C1 segment of cervical spinal cord (tissue), 14 donors: ENCODE measurements around the gene TTN.

Source experiments
- DNase-seq, 14 donors: peaks; one replicate each; lab custom pipeline; 2025; lab: John Stamatoyannopoulos, UW

TTN gene

DNA sequence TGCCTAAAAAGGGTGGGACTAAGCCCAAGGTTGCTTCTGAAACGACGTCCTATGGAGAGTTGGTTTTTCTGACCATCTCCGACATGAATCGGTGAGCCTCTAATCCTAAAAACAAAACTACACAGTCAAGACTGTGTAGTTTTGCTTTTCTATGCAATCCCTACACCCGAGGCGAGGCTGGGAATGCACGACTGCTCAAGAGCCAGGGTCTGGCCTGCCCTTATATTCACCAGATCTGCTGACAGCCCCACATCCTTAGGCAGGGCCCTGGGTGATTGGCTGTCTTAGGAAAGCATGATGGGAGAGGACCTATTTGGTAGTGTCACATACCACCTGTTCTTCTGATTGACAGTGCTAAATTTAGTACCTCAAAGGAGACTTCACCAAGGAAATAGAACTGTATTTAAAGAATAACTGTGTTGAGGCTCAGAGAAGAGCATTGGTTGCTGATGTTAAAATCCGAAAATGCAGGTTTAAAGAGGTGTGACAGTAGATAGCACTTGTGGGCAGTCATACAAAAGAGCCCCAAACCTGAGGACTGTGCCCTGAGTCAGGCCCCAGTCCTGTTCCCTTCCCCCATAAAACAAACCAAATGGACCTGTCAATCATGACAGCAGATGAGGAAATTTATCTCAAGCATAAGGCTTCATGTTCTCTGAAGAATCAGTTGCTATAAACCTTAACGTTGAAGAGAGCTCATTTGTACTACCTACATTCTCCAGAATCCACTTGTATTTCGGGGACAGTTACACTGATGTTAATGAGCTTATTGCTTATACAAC, at the start of gene TTN:
TTN (minus strand) TSS at position 197 of the 782 bp plus-strand sequence. CDS start 2,781 bp downstream, outside the sequence.
- DNase-seq = no peak

GRCh38 chr2:178855151-178855550, 47.9 kb upstream of the TTN start:
- no peak for DNase-seq

GRCh38 chr2:178848335-178848734, 41.1 kb upstream of the TTN start:
- no peak for DNase-seq

- DNase-seq = no peak
Measured at GRCh38 chr2:178846458-178846802, 39.2 kb upstream of the TTN start.

DNA sequence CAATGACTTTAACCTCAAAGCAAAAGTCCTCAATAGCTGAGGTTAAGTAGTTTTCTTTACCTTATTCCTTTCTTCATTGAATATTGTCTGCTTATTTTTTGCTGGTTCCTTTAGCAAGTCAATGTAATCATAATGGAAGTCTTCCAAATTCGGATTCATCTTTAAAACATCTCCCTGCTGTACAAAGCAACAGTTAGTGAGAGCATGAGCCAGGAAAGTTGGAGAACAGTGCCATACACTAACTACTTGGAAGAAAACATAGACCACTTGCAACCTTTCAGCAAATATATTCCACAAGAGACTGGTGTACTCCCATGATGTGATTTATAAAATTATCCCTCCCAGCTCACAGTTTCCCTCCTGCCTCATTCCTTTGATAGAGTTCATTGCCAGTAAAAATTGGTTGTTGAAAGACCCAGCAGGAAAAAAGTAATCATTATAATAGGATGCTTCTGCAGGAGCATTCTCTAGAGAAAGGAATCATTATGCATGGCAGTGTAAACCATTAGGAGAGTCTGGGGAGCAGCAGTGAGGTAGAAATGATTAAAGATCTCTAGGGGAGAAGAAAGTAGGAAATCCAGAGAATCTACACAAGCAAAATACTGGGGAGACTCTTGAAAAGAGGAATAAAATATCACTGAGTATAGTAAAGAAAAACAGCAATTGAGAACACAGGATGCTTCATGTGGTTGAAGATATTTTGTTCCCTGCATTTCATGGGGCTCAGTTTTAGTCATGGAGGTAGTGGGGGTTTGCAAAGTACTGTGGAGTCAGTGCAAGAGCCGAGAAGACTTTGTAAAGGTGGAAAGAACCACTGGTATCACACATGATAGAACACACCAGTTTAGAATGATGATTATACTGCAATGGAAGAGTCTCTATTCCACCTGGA, 38.6 kb upstream of the TTN start:
- no peak for DNase-seq

GRCh38 chr2:178844701-178845100, 37.5 kb upstream of the TTN start:
- no peak for DNase-seq

DNA sequence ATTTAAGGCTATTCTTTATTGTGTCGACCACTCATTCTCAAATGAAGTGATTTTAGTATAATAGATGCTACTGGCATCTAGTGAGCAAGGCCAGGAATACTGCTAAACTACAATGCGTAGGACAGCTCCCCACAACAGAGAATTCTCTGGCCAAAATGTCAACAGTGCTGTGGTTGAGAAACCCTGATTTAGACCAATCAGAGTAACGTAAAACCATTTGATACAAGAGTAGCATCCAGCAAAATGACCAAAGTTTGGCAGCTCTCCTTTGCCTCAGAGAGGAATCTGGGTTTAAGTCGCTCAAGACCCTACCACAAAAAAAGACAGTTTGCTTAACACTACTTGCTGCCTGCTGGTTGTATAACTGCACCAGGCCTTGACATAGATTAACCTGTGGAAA, 37.0 kb upstream of the TTN start:
- DNase-seq = no peak

DNA sequence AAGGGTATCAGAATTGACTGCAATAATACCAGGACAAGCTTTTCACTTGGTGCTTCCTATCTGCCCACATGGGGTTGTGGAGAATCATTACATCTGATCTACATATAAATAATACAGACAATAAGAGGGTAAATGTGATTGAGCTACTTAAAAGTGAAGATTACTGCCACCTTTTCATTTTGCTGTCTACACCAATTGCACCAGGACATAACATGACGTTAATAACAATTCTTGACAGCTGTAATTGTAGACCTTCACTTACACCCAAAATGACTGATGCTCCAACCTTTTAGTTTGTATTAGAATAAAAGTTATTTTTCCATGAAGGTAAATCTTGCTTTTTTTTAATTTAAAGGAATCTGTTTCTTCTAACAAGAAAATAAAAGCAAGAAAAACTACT, 36.5 kb upstream of the TTN start:
- no peak for DNase-seq

DNA sequence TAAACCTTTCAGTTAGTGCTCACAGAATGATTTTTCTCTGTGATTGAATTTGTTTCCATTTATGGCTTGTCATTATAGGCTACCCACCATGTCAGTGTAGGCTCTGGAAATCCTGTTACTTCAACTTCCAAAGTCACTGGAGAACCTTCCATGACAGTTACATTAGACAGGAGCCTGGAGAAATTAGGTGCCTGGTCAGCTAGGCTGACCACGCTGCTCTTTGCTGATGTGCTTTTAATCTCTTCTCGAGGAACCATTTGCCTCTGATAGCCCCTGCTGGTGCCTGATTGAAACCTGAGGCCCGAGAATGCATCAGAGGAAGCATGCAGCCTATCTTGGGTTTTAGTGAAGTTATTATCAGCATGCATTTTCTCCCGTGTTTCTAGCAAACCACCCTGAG, 29.6 kb upstream of the TTN start:
- no peak for DNase-seq

GRCh38 chr2:178834086-178834485, 26.9 kb upstream of the TTN start:
- no peak for DNase-seq

GRCh38 chr2:178833382-178833781, 26.2 kb upstream of the TTN start:
- no peak for DNase-seq

GRCh38 chr2:178830451-178830850, 23.2 kb upstream of the TTN start:
- no peak for DNase-seq

DNA sequence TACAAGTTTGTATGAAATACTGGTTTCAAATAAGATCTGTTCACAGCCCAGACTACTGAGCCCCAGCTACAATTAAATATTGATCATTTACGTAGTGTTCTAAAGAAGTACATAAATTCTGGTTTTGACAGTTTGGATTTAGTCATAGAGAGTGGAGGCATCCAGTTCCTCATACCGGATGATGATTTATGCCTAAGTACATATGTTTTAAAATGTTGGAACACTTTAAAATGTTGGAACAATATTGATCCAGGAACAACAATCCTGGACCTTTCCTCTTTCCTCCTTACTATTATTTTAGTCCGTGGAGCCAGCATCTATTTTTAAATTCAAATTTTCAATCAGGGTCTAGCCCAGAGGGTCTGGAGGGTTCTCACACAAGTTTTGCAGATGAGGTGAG, 22.8 kb upstream of the TTN start:
- DNase-seq = no peak

- DNase-seq = no peak
Measured at GRCh38 chr2:178829299-178829960, 22.2 kb upstream of the TTN start.

DNA sequence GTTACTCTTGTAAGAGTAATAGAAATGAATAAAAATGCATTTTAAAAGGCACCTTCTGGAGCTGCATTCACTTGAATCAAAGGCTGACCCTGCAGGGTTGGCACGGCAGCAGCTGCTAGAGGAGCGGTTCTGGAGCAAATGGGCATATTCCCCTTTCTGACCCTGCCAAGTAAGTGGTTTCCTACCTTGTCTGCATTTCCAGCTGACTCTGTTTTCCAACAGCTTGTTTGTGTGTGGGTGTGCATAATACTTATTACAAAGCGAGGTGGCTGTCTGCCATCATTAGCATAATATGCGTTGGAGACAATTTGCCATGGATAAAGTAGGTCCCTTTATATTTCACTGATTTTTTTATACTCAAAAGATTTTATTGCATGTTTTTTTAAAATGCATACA, 21.3 kb upstream of the TTN start:
- DNase-seq = no peak

DNA sequence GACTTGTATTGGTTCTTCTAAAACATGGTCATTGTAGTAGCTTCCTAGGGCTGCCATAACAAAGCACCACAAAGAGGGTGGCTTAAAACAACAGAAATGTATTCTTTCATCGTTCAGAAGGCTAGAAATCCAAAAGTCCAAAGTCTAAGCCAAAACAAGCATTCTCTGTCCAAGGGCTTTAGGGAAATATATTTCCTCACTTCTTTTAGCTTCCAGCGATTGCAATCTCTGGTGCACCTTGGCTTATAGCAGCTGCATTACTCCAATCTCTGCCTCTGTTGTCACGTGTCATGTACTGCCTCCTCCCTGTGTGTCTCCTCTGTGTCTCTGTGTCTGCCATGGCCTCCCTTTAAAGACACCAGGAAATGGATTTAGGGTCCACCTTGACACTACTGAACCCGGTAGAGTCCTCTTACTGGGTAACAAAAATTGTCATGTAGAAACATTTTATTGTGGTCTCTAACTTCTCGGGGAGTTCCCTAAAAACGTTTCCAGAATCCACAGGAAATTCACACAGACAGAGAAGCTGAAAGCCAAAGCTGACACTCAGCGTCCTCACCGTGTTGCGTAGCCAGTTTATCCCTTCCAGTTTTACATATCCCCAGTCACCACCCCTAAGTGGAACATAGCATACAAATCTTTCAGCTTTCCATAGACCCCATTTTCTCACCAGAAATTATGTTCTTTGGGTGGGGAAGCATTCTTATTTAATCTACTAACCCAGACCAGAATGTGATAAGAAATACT, 20.7 kb upstream of the TTN start:
- no peak for DNase-seq

GRCh38 chr2:178827111-178827510, 19.9 kb upstream of the TTN start:
- DNase-seq = no peak

- DNase-seq = no peak
Measured at GRCh38 chr2:178825183-178825582, 18.0 kb upstream of the TTN start.

DNA sequence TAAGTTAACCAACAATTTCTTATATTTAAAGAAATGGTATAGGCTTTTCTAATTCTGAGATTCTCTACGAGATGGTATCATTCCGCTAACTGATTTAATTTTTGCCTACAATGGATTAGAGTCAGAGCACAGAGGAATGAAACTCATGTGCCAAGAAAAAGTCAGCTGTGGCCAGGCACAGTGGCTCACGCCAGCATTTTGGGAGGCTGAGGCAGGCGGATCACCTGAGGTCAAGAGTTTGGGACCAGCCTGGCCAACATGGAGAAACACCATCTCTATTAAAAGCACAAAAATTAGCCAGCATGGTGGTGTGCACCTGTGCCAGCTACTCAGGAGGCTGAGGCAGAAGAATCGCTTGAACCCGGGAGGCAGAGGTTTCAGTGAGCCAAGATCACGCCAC, 17.0 kb upstream of the TTN start:
- DNase-seq = no peak

DNA sequence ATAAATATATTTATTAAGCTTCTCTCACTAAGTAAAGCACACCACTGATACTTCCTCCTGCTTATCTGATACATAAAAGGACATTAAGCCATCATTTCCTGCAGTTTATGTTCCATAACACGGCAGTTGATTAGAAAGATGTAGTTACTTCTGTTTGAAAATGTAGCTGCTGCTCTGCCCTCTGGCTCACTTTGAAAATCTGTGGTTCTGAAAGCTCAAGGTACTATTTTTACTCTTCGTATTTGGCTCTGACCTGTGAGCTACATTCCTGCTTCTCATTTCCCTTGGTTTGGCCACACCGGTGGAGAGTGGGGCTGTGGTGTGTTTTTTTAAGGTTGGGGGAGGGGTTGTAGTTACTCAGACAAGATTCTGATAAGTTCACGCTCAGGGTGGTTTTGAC, 12.8 kb upstream of the TTN start:
- DNase-seq = no peak

GRCh38 chr2:178819147-178819875, 12.1 kb upstream of the TTN start:
- no peak for DNase-seq
